HEK293 (cell line): ENCODE results near the gene VPREB3.

Source experiments
- ZNF239 ChIP-seq: fragments of 450-650 bp; formaldehyde crosslinking; IDR thresholded peaks from 2 replicates; pipeline ENCODE4 v1.5.1; 2016; ENCODE audit warnings: missing biosample characterization, missing genetic modification characterization
- TF ChIP-seq, protein P1 (sequence below): fragments of 450-650 bp; formaldehyde crosslinking; IDR thresholded peaks from 2 replicates; pipeline ENCODE4 v1.5.1; 2016; ENCODE audit warnings: missing biosample characterization, missing genetic modification characterization

DNA sequence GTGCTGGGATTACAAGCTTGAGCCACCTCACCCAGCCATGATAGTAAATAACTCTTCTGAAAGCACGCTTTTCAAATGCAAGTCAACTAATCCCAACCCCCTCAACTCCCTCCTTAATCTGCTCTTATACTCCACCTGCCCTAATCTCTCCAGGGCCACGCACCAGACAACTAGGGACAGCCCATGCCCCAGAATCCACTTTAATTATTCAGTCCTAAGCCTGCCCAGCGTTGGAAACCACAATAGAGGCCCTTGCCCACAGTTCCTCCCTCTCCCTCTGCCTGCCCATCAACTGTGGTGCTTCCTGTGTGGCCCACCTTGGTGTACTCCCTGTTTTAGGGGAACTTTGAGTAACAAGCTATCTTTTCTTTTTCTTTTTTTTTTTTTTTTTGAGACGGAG, 2.7 kb upstream of the VPREB3 start:
- TF ChIP-seq, protein P1, sequence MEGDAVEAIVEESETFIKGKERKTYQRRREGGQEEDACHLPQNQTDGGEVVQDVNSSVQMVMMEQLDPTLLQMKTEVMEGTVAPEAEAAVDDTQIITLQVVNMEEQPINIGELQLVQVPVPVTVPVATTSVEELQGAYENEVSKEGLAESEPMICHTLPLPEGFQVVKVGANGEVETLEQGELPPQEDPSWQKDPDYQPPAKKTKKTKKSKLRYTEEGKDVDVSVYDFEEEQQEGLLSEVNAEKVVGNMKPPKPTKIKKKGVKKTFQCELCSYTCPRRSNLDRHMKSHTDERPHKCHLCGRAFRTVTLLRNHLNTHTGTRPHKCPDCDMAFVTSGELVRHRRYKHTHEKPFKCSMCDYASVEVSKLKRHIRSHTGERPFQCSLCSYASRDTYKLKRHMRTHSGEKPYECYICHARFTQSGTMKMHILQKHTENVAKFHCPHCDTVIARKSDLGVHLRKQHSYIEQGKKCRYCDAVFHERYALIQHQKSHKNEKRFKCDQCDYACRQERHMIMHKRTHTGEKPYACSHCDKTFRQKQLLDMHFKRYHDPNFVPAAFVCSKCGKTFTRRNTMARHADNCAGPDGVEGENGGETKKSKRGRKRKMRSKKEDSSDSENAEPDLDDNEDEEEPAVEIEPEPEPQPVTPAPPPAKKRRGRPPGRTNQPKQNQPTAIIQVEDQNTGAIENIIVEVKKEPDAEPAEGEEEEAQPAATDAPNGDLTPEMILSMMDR (tag by site-specific recombination), result no peak
- no peak for TF ChIP-seq ZNF239 (tag by site-specific recombination)
